Activated CD4-positive, alpha-beta T cell treated with anti-CD3 and anti-CD28 coated beads, Interleukin-2, Interleukin-6, amounts not matched to agents 100 ng/mL and 50 ng/mL, durations not matched to agents 16 hours and 8 hours (primary cell): ENCODE data around the gene RTP5.

ENCODE experiments used
- DNase-seq: peaks from one replicate; pipeline ENCODE4 v3.0.0-alpha.2; 2020

The RTP5 gene

DNA sequence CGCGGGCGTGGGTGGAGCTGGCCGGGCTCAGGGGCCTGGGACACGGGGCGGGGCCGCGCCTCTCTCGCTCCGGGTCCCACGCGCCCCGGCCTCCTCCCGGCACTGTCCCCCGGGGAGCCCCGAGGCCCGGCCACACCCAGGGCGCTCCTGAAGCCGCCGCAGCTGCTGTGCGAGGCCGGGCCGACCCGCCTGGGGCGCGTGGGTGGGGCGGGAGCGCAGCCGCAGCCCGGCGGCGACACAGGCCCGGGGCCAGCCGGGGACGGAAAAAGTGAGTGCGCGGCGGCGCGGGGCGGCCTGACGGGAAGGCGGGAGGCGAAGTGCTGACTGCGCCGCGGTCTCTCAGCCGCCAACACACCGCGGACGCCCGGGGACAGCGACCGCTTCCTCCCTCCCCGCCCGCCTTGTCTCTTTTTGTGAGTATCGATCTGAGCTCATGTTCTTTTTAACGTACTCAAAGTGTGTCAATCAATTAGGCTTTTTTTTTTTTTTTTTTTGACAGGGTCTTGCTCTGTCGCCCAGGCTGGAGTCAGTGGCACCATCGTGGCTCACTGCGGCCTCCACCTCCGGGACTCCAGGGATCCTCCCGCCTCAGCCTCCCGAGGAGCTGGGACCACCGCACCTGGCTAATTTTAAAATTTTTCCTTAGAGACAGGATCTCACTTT lies 25.3 kb upstream of the RTP5 start:
- DNase-seq, result peak; percentile 84

DNA sequence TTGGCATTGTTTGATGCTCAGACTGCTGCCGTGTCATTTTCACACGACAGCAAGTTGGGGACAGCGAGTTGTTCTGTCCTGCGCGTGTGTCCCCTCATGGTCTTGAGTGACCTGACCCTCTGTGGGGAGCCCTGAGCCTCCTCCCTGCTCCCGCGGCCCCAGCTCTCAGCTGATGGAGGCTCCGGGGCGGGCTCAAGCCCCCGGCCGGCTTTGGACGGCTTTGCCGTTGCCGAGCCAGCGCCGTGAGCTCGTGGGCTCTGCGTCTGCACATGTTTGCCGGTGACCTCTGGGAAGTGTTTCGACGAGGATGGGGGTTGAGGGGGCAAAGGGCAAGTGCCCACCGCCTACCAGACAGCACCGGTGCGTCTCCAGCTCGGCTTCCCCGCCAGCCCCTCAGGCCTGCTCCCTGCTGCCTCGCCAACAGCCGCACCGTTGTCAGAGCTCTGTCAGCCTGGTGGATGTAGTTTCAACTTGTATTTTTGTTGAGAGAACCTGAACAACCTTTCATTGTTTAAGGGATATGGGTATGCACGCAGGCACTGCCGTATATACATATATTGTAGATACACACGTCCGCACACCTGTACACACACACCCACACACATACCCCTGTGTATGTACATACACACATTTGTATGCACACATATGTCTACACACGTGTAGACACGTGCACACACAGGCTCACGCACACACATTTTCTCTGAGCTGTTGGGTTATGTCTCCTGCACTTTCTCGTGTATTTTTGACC lies 24.5 kb upstream of the RTP5 start:
- DNase-seq, result no peak

DNA sequence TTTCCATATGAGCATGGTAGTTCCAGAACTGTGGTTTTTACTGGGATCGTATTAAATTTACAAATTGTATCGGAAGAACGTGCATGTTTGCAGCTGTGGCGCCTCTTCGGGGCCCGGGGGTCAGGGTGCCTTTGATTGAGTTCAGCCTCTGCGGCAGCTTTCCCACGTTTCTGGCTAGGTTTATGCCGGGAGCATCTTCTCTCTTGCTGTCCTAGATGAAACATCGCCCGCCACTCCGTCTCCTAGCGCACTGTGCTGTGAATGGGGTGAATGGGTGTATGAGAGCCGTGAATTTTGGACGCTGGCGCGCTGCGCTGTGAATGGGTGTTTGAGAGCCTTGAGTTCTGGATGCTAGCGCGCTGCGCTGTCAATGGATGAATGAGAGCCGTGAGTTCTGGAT lies 23.1 kb upstream of the RTP5 start:
- DNase-seq, result no peak

GRCh38 chr2:241848761-241849615 lies 20.5 kb upstream of the RTP5 start:
- no peak for DNase-seq

DNA sequence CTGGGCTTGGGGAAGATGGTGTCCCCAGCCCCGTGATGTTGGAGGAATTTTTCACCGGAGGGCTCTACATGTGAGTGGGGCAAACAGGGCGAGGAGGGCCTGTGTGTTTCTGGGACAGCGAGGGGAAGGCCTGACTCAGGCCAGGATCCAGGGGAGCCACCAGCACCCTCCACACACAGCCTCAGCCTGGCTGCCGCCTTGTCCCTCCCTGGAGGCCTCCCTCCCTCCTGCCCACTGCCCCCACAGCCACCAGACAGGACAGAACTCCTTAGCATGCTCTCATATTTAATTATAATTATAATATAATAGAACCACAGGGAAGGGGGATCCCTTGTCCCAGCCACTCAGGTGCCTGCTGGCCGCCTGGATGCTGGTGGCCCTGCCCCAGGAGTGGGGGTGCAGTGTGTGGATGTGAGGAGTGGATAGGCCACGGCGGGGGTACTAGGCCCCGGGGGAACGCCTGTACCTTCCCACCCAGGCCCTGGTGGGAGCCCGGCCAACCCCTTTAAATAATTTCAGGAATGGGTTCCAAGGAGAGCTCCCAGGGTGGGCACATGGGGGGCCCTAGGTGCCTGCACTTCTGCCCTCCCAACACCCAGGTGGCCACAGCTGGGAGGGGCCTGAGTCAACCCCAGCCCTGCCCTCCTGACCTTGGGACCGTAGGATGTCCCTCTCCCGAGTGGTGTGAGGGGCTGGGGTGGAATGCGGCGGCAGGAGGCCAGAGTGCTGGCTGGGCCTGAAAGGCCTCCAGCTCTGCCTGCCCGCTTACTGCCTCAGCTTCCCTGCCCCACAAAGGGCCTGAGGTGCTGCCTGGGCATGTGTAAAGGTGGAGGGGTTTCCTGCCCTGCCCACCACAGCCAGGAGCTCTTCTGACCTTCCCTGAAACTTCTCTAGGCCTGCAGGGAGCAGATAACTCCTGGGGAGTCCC lies 19.6 kb upstream of the RTP5 start:
- no peak for DNase-seq

GRCh38 chr2:241850544-241851324 lies 18.8 kb upstream of the RTP5 start:
- no peak for DNase-seq

DNA sequence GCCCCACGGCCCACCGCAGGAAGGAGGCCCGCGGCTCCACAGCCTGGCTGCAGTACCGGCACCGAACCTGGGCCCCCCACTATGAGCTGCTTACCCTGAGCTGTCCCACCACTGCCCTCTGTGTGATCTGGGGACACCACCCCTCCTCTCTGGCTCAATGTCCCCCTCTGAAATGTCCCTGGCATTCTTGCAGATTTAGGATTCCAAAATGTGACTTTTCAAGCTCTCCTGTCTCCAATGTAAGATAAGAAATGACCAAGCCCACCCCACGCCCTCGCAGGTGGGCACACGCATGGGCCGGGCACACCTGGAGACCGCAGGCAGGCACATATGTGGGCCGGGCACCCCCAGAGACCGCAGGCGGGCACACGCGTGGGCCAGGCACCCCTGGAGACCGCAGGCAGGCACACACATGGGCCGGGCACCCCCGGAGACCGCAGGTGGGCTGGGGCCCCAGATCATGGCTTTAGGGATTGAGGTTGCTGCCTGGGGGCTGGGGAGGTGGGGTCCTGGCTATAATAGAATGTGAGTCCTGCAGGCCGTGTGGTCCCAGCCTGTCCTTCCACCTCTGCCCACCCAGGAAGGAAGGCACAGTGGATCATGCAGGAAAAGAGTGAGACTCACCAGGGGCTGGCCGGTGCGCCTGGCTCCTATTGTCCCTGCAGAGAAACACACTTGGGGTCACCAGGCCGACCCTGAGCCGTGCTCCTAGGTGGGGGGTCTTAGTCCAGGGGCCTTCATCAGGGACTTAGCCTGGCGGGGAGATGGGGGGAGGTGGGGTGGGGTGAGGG lies 18.0 kb upstream of the RTP5 start:
- no peak for DNase-seq

- no peak for DNase-seq
These were observed 17.2 kb upstream of the RTP5 start for GRCh38 chr2:241852116-241852980.

DNA sequence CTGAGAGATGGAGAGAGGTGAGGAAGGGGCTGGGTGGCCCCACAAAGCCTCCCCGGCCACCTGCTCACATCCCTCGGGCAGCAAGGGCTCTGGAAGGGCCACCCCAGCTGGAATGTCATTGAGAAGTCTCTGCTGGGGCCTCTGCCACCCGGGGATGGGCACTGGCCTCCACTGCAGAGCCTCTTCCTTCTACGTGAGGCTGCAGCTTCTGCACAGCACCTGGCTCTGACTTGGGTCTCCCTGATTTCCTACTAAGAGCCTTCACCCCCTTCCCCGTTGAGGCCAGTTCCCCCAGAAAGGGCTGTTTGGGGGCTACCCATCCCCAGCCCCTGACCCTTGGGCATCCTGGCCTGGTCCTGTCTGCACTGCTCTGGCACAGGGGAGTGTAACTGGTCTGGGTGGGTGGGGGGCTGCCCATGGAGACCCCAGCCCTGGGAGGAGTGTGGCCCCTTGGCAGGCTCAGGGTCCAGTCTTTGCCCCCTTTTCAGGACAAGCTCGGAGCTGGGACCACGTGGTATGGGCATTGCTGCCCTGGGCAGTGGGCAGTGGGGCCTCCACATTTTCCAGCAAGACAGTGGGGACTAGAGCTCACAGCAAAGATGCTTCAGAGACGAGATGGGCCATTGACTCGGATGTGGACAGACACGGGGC lies 16.4 kb upstream of the RTP5 start:
- DNase-seq, result no peak

DNA sequence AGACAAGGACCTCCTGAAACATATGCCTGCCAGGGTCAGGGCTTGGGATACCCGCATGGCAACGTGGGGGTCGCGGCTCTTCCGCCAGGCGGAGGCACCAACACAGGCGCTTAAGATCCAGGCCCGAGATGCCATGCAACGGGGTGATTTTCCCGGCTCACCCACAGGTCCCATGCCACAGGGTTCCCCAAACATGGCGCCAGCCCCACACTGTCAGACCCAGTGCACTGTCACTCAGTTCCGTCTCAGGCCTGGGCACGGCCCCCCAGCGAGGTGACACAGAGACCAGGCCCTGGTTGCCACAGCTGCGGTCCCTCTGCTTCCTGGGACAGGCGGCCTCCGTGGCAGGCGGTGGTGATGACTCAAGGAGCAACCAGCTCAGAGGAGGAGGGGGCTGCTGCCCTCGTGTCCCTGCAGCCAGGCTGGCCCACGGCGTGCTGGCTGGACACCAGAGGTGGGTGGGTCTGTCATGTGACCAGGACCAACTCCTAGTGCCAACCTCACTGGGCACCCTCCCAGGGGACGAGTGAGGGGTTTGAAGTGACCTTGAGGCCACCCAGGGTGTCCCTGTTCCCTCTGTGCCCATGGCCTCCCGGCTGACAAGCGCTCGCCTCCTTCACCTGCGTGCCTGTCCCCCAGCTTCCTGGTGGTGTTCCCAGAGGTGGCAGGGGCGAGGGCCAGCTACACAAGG lies 15.7 kb upstream of the RTP5 start:
- DNase-seq, result no peak

- DNase-seq, result no peak
These were observed 14.9 kb upstream of the RTP5 start for GRCh38 chr2:241854342-241855244.

DNA sequence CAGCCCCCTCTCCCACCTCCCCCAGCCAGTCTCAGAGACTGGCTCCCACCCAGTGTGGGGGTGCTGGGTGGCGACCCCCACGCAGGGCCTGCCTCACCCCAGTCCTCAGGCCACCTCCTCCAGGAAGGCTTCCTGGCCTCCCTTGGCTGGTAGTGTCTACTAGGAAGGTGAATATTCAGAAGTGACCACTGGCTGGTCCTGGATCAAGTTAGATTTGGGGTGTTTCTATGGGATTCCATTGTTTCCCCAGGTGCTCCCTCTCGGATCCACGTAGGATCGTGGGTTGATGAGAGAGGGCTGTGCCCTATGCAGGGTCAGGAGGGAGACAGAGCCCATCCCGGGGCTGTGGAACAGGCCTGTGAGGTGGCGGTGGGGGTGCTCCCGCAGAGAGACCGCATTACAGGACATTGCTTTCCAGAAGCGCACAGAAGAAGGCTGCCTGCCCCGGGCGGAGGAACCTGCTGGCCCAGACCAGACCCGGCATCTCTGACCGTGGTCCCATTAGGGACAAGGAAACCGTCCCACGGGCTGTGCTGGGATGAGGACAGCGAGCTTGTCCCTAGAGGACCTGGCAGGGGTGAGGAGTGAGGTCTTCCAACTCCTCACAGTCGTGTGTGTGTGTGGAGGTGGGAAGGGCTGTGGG lies 14.2 kb upstream of the RTP5 start:
- DNase-seq, result no peak

DNA sequence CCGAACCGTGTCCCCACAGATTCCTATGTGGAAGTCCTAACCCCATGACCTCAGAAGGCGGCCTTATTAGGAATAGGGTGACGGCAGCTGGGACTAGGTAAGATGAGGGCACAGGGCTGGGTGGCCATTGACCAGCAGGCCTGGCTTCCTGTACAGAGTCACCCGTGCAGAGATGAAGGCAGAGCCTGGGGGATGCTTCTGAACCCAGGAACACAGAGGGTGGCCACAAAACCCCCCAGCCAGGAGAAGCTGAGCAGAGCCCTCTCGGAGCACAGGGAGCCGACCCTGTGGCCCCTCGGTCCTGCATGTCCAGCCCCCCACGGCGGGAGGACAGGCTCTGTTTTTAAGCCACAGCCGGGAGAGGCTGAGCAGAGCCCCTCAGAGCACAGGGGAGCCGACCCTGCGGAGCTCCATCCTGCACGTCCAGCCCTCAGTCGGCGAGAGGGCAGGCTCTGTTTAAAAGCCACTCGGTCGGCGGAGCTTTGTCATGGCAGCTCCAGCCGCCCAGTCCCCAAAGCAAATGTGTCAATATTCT lies 13.6 kb upstream of the RTP5 start:
- no peak for DNase-seq

DNA sequence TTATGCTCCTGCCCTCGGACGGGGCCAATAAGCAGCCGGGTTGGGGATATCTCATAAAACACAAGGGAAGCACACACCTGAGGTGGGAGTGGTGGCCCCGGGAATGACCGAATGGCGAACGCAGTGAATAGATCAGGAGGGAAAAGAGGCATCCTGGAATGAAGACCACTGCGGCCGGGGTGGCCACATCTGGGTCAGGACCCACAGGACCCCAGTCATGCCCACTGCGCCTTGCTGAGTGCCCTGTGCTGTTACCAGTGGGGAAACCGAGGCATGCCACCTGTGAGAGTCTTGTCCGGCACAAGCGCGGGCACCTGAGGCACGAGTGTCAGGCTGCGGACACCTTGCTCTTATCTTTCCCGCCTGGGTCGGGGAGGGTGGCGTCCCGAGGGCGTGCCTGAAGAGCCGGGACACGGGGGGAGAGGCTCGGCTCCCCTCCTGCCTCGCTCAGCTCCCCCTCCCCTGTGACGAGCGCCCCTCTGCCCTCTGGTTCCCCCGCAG lies 12.4 kb upstream of the RTP5 start:
- no peak for DNase-seq

- DNase-seq, result no peak
These were observed 11.9 kb upstream of the RTP5 start for GRCh38 chr2:241857572-241858121.
